Mesendoderm (in vitro differentiated cells): ENCODE results near the gene PLA2G5.

Experiments used
- DNase-seq: peaks from one replicate; pipeline ENCODE4 v3.0.0; 2013
- H2AK5ac ChIP-seq: 2 replicates; pipeline ENCODE4 v1.6.1; 2013; ENCODE audit warnings: low read length, inconsistent platforms
- H2BK120ac ChIP-seq: 2 replicates; pipeline ENCODE4 v1.6.1; 2013; ENCODE audit warnings: low read depth, mild to moderate bottlenecking, low read length, moderate library complexity, mixed read lengths
- H2BK15ac ChIP-seq: replicated peaks from 2 replicates; pipeline ENCODE4 v1.6.1; 2013; ENCODE audit warnings: low read depth, mild to moderate bottlenecking, moderate library complexity
- H2BK5ac ChIP-seq: 2 replicates; pipeline ENCODE4 v1.6.1; 2013; ENCODE audit warnings: low read length, inconsistent platforms
- H3K18ac ChIP-seq: 2 replicates; pipeline ENCODE4 v1.6.1; 2013; ENCODE audit warnings: mild to moderate bottlenecking, low read length, mixed read lengths
- H3K23ac ChIP-seq: one replicate; pipeline ENCODE4 v1.6.1; 2013; ENCODE audit warnings: low read length
- H3K27ac ChIP-seq: 2 replicates; pipeline ENCODE4 v1.5.1; 2013; ENCODE audit warnings: low read depth, mild to moderate bottlenecking, inconsistent platforms, low read length, moderate library complexity
- H3K27me3 ChIP-seq: 2 replicates; pipeline ENCODE4 v1.6.1; 2013; ENCODE audit warnings: low read length, control low read depth, mild to moderate bottlenecking, inconsistent platforms; ENCODE audit not compliant: insufficient read depth, poor library complexity
- H3K36me3 ChIP-seq: 2 replicates; pipeline ENCODE4 v1.6.1; 2013; ENCODE audit warnings: low read length, inconsistent platforms; ENCODE audit not compliant: control insufficient read depth, insufficient read depth
- H3K4ac ChIP-seq: one replicate; pipeline ENCODE4 v1.6.1; 2013; ENCODE audit warnings: low read depth, mild to moderate bottlenecking, low read length, moderate library complexity
- H3K4me1 ChIP-seq: 2 replicates; pipeline ENCODE4 v1.6.1; 2013; ENCODE audit warnings: low read depth, low read length, inconsistent platforms; ENCODE audit not compliant: control insufficient read depth
- H3K4me2 ChIP-seq: 2 replicates; pipeline ENCODE4 v1.6.1; 2013; ENCODE audit warnings: low read length
- H3K4me3 ChIP-seq: 2 replicates; pipeline ENCODE4 v1.5.1; 2013; ENCODE audit warnings: mild to moderate bottlenecking, low read length
- H3K56ac ChIP-seq: one replicate; pipeline ENCODE4 v1.6.1; 2013; ENCODE audit warnings: low read length
- H3K79me1 ChIP-seq: 2 replicates; pipeline ENCODE4 v1.6.1; 2013; ENCODE audit warnings: low read length, inconsistent platforms
- H3K79me2 ChIP-seq: 2 replicates; pipeline ENCODE4 v1.6.1; 2013; ENCODE audit warnings: mild to moderate bottlenecking, low read length; ENCODE audit not compliant: control insufficient read depth, insufficient read depth
- H3K9ac ChIP-seq: 2 replicates; pipeline ENCODE4 v1.6.1; 2013; ENCODE audit warnings: low read length, inconsistent platforms
- H4K5ac ChIP-seq: one replicate; pipeline ENCODE4 v1.6.1; 2013; ENCODE audit warnings: low read length
- H4K8ac ChIP-seq: one replicate; pipeline ENCODE4 v1.6.1; 2013; ENCODE audit warnings: low read depth, mild to moderate bottlenecking, control low read depth, low read length, moderate library complexity
- WGBS: extraction: QIAGEN DNeasy Blood & Tissue Kit; methylation state at CpG from one replicate; pipeline ENCODE4 v1.1.7; 2013; ENCODE audit warnings: low lambda C conversion rate, missing lambda C conversion rate; ENCODE audit not compliant: insufficient coverage; ENCODE audit errors: extremely low coverage; 5-methylcytosine and 5-hydroxymethylcytosine counted together

Gene PLA2G5

DNA sequence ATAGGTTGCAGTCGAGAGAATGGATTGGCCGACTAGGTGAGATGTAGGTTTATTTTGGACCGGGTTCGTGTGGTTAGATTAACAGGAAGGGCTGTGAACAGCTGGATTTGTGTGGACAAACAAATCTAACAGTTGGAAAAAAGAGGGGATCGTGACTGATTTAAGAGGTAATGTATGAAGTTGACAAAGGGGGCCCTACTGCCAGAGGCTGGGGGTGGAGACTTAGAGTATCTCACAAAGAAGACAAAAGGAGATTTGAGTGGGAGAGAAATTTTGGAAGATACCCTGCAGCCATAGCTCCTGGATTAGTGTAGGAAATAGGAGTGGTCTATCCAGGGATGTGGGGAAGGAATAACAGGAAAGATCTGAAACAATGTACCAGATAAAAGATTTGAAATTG is 38.8 kb upstream of the PLA2G5 start:
- H3K23ac ChIP-seq = no peak overlapping the region
- no peak overlapping the region for H3K4ac ChIP-seq
- no peak overlapping the region for H3K27ac ChIP-seq
- H3K18ac ChIP-seq = no peak overlapping the region
- no peak overlapping the region for H3K56ac ChIP-seq
- H2BK120ac ChIP-seq = no peak overlapping the region
- H2AK5ac ChIP-seq = no peak overlapping the region
- no peaks in the 10 kb centered on the region for H3K27me3 ChIP-seq
- H3K36me3 ChIP-seq = no peaks in the 10 kb centered on the region
- no peak overlapping the region for H2BK15ac ChIP-seq
- no peak for DNase-seq
- no peak overlapping the region for H3K4me3 ChIP-seq
- no peaks in the 10 kb centered on the region for H3K79me1 ChIP-seq
- H2BK5ac ChIP-seq = no peak overlapping the region
- no peaks in the 10 kb centered on the region for H3K79me2 ChIP-seq
- H4K8ac ChIP-seq = no peak overlapping the region
- no CpG with 5 or more reads among the region's 5 CpGs for WGBS
- H4K5ac ChIP-seq = no peak overlapping the region
- H3K4me2 ChIP-seq = no peak overlapping the region
- H3K9ac ChIP-seq = no peak overlapping the region
- no peaks in the 10 kb centered on the region for H3K4me1 ChIP-seq

DNA sequence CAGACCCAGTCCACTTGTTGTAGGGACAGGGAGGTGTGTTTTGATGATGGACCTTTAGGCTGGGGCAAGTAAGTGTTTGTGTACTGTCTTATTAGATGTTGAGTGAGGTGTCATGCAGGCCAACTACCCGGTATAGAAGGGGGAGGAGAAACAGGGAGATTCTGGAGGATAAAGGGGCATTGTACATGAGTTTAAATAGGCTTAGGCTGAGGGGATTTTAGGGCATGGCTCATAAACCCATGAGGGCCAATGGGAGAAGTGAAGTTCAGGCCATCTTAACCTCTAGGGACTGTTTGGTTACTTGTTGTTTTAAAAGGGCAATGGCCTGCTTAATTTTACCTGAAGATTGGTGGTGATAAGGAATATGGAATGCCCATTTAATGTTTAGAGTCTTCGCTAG is 38.2 kb upstream of the PLA2G5 start:
- no peak overlapping the region for H2AK5ac ChIP-seq
- no CpG with 5 or more reads among the region's 2 CpGs for WGBS
- H3K4me3 ChIP-seq = no peak overlapping the region

DNA sequence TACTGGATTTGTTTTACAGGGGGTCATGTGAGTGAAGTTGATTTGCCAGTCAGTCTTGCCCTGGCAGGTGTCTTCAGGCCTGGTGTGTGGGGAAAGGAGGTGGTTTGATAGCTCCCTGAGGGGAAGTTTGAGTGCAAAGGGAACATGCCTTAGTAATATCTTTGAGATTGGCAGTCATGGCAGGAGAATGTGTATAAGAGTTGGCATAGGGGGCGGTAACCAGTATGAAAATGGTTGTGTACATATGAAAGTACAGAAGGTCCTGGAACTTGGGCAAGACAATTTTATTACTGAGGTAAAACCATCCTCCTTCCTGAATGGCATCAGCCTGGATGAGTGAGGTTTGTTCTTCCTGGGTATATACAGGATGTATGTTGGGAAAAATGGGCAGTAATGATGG is 37.6 kb upstream of the PLA2G5 start:
- no peak overlapping the region for H3K56ac ChIP-seq
- H3K36me3 ChIP-seq = no peaks in the 10 kb centered on the region
- H3K27me3 ChIP-seq = no peaks in the 10 kb centered on the region
- H4K8ac ChIP-seq = no peak overlapping the region
- no peak overlapping the region for H3K27ac ChIP-seq
- H3K18ac ChIP-seq = no peak overlapping the region
- no CpG with 5 or more reads among the region's 1 CpG for WGBS
- H2BK120ac ChIP-seq = no peak overlapping the region
- H3K79me2 ChIP-seq = no peaks in the 10 kb centered on the region
- no peak overlapping the region for H2BK5ac ChIP-seq
- no peak overlapping the region for H2BK15ac ChIP-seq
- no peaks in the 10 kb centered on the region for H3K4me1 ChIP-seq
- H3K9ac ChIP-seq = no peak overlapping the region
- H2AK5ac ChIP-seq = no peak overlapping the region
- H3K79me1 ChIP-seq = no peaks in the 10 kb centered on the region
- H3K23ac ChIP-seq = no peak overlapping the region
- H3K4me2 ChIP-seq = no peak overlapping the region
- no peak overlapping the region for H3K4me3 ChIP-seq
- DNase-seq = no peak
- H4K5ac ChIP-seq = no peak overlapping the region
- H3K4ac ChIP-seq = no peak overlapping the region

More for the DNA sequence above, 38.2 kb upstream of the PLA2G5 start:
- Histone ChIP-seq H3K27ac (no peak overlapping the region), H3K27me3 (no peaks in the 10 kb centered on the region), H3K79me2 (no peaks in the 10 kb centered on the region), H4K8ac (no peak overlapping the region), H2BK15ac (no peak overlapping the region), H3K79me1 (no peaks in the 10 kb centered on the region), H3K4ac (no peak overlapping the region), H4K5ac (no peak overlapping the region), H3K9ac (no peak overlapping the region), H3K4me1 (no peaks in the 10 kb centered on the region), H3K56ac (no peak overlapping the region), H2BK120ac (no peak overlapping the region), H3K36me3 (no peaks in the 10 kb centered on the region), H2BK5ac (no peak overlapping the region), H3K4me2 (no peak overlapping the region), H3K23ac (no peak overlapping the region), H3K18ac (no peak overlapping the region)
- DNase-seq = no peak

DNA sequence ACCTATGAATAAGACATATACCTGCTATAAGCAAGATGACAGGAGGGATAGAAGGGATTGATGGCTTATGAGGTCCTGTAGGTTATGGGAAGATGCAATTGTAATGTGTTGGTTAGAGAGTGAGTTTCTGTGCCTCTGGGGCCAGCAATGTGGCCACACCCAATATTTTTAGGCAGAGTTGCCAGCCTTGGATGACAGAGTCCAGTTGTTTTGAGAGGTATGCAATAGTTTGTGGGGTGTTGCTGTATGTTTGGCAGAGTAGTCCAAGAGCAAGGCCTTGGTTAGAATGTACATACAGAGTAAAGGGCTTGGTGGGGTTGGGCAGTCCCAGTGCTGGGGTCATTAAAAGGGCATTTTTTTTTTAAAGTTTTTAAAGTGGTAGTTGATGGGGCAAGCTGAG is 36.6 kb upstream of the PLA2G5 start:
- H3K4me1 ChIP-seq = no peaks in the 10 kb centered on the region

DNA sequence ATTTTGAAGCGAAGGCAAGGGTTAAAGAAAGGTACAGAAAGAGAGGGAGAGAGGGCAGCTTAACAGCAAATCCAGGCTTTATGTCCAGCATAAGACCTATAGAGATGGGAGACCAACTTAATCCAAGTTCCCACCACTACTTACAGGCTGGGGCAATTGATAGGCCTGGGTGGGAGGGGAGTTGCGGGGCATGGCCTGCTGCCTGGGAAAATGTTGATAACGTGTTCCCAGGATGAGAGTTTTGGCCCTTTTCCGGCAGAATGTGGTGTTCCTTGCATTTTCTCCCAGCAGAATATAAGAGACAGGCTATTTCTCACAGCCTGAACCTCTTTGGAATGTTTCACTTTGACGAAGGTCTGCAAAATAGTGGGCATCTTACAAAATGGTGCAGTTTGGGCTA is 34.9 kb upstream of the PLA2G5 start:
- Histone ChIP-seq H3K36me3 (no peaks in the 10 kb centered on the region), H2BK15ac (no peak overlapping the region), H3K9ac (no peak overlapping the region), H4K8ac (no peak overlapping the region), H2BK5ac (no peak overlapping the region), H3K27me3 (no peaks in the 10 kb centered on the region), H2AK5ac (no peak overlapping the region), H4K5ac (no peak overlapping the region), H3K79me1 (no peaks in the 10 kb centered on the region), H3K4ac (no peak overlapping the region), H3K4me1 (no peaks in the 10 kb centered on the region), H3K27ac (no peak overlapping the region), H3K4me3 (no peak overlapping the region), H3K4me2 (no peak overlapping the region), H3K79me2 (no peaks in the 10 kb centered on the region), H3K18ac (no peak overlapping the region), H2BK120ac (no peak overlapping the region), H3K23ac (no peak overlapping the region), H3K56ac (no peak overlapping the region)
- no peak for DNase-seq
- no CpG with 5 or more reads among the region's 5 CpGs for WGBS

More for the DNA sequence above, 36.6 kb upstream of the PLA2G5 start:
- H3K9ac ChIP-seq = no peak overlapping the region
- H4K8ac ChIP-seq = no peak overlapping the region
- H4K5ac ChIP-seq = no peak overlapping the region
- H3K56ac ChIP-seq = no peak overlapping the region
- H3K4me3 ChIP-seq = no peak overlapping the region
- H3K27me3 ChIP-seq = no peaks in the 10 kb centered on the region
- H3K36me3 ChIP-seq = no peaks in the 10 kb centered on the region
- no peak overlapping the region for H3K4me2 ChIP-seq
- H2BK120ac ChIP-seq = no peak overlapping the region
- H2BK5ac ChIP-seq = no peak overlapping the region
- DNase-seq = no peak
- H3K79me1 ChIP-seq = no peaks in the 10 kb centered on the region
- no peaks in the 10 kb centered on the region for H3K79me2 ChIP-seq
- H2BK15ac ChIP-seq = no peak overlapping the region
- H3K23ac ChIP-seq = no peak overlapping the region
- no peak overlapping the region for H3K4ac ChIP-seq
- no peak overlapping the region for H3K18ac ChIP-seq
- no peak overlapping the region for H3K27ac ChIP-seq
- no peak overlapping the region for H2AK5ac ChIP-seq

DNA sequence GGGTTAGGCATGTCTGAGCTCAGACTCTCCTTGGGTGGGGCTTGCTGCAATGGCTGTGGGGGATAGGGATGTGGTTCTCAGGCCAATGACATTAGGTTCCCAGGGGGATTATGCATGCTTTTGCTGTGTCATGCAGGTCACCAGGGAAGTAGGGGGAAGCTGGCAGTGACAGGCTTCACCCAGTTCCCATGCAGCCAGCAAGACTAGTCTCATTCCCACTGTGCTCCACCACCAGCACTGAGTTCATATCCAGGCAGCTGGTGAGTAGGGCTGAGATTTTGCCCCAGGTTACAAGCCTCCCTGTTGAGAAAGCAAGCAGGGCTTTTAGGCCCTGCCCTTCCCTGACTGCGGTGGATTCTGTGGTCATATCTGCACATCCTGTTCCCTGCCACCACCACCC is 32.1 kb upstream of the PLA2G5 start:
- peak; percentile 57 for DNase-seq
- H3K23ac ChIP-seq = no peak overlapping the region
- no peaks in the 10 kb centered on the region for H3K4me1 ChIP-seq

More for the DNA sequence above, 32.1 kb upstream of the PLA2G5 start:
- Histone ChIP-seq H3K4me3 (no peak overlapping the region), H4K8ac (no peak overlapping the region), H2AK5ac (no peak overlapping the region), H2BK15ac (no peak overlapping the region), H2BK5ac (no peak overlapping the region), H2BK120ac (no peak overlapping the region), H3K9ac (no peak overlapping the region), H3K4me2 (no peak overlapping the region), H3K79me1 (no peaks in the 10 kb centered on the region), H4K5ac (no peak overlapping the region), H3K18ac (no peak overlapping the region), H3K79me2 (no peaks in the 10 kb centered on the region), H3K4ac (no peak overlapping the region), H3K27me3 (no peaks in the 10 kb centered on the region), H3K27ac (no peak overlapping the region), H3K36me3 (no peaks in the 10 kb centered on the region), H3K56ac (peak overlapping the region; percentile 25)
- WGBS = no CpG with 5 or more reads among the region's 1 CpG
